HepG2 (cell line): ENCODE data around the gene ELOVL6. TPM values are rescaled to one million over a fixed set of nuclear protein-coding genes. Genes with fewer than 3 reads are reported as not detected.

Experiments used
- ESRRA ChIP-seq: sonication (generic); formaldehyde crosslinking; IDR thresholded peaks from 2 replicates; pipeline ENCODE4 v1.5.1; 2020; ENCODE audit warnings: mild to moderate bottlenecking, low read depth, missing genetic modification reagents
- ETV6 ChIP-seq: sonication (generic); formaldehyde crosslinking; conservative IDR thresholded peaks from 2 replicates; pipeline ENCODE4 v1.4.0; 2020; ENCODE audit warnings: missing genetic modification reagents
- KMT2A ChIP-seq: sonication (generic); formaldehyde crosslinking; IDR thresholded peaks from 2 replicates; pipeline ENCODE4 v1.4.0; 2020; ENCODE audit warnings: missing genetic modification reagents
- MAZ ChIP-seq, 2 experiments: sonication (generic) in 1 of 2; formaldehyde crosslinking in 1 of 2; IDR thresholded peaks; 2 replicates each; pipeline versions ENCODE4 v1.5.0 to v1.6.1; 2012 to 2020; ENCODE audit warnings: low read depth in 2 of 2, mild to moderate bottlenecking in 2 of 2, borderline replicate concordance in 1 of 2, improper control_type of control experiment in 1 of 2, low read length in 1 of 2, missing genetic modification reagents in 1 of 2, moderate library complexity in 1 of 2
- NR1H2 ChIP-seq: sonication (generic); formaldehyde crosslinking; IDR thresholded peaks from 2 replicates; pipeline ENCODE4 v1.8.1; 2022; ENCODE audit warnings: low read depth, missing genetic modification reagents, borderline replicate concordance
- NR2F1 ChIP-seq, 2 experiments: fragments of 450-650 bp in 1 of 2; formaldehyde crosslinking in 1 of 2; IDR thresholded peaks; 2 replicates each; pipeline versions ENCODE4 v1.5.0 to v1.6.1; 2016 to 2020; ENCODE audit warnings: mild to moderate bottlenecking in 1 of 2, missing compliant biosample characterization in 1 of 2, missing genetic modification reagents in 1 of 2, moderate library complexity in 1 of 2
- NR2F6 ChIP-seq, 2 experiments: IDR thresholded peaks; 2 replicates each; pipeline ENCODE4 v1.6.1; 2016; ENCODE audit warnings: antibody characterized with exemption in 1 of 2, mild to moderate bottlenecking in 1 of 2
- REPIN1 ChIP-seq: sonication (generic); formaldehyde crosslinking; IDR thresholded peaks from 2 replicates; pipeline ENCODE4 v1.8.0; 2022; ENCODE audit warnings: missing genetic modification reagents, low read depth, mild to moderate bottlenecking, borderline replicate concordance
- SATB2 ChIP-seq: sonication (generic); formaldehyde crosslinking; IDR thresholded peaks from 2 replicates; pipeline ENCODE4 v1.5.0; 2020; ENCODE audit warnings: missing genetic modification reagents
- SMAD1 ChIP-seq: sonication (generic); formaldehyde crosslinking; IDR thresholded peaks from 2 replicates; pipeline ENCODE4 v1.4.0; 2020; ENCODE audit warnings: missing genetic modification reagents, low read depth, mild to moderate bottlenecking, borderline replicate concordance
- ZBTB2 ChIP-seq: sonication (generic); formaldehyde crosslinking; IDR thresholded peaks from 2 replicates; pipeline ENCODE4 v1.8.0; 2022; ENCODE audit warnings: low read depth, missing genetic modification reagents
- ZC3H4 ChIP-seq: sonication (generic); formaldehyde crosslinking; IDR thresholded peaks from 2 replicates; pipeline ENCODE4 v1.4.0; 2020; ENCODE audit warnings: missing genetic modification reagents, borderline replicate concordance
- ZKSCAN1 ChIP-seq: fragments of 150-350 bp; IDR thresholded peaks from 2 replicates; pipeline ENCODE4 v1.6.1; 2014; ENCODE audit warnings: low read length
- ZNF33A ChIP-seq: sonication (generic); formaldehyde crosslinking; IDR thresholded peaks from 2 replicates; pipeline ENCODE4 v1.5.1; 2020; ENCODE audit warnings: missing genetic modification reagents, mild to moderate bottlenecking, moderate library complexity, borderline replicate concordance
- ZNF431 ChIP-seq: sonication (generic); formaldehyde crosslinking; IDR thresholded peaks from 2 replicates; pipeline ENCODE4 v1.9.0; 2022; ENCODE audit warnings: missing genetic modification reagents, low read depth, mild to moderate bottlenecking, borderline replicate concordance
- ZNF547 ChIP-seq: sonication (generic); formaldehyde crosslinking; IDR thresholded peaks from 2 replicates; pipeline ENCODE4 v1.5.1; 2020; ENCODE audit warnings: mild to moderate bottlenecking, missing genetic modification reagents
- ZSCAN29 ChIP-seq: sonication (generic); formaldehyde crosslinking; conservative IDR thresholded peaks from 2 replicates; pipeline ENCODE4 v1.4.0; 2020; ENCODE audit warnings: mild to moderate bottlenecking, missing genetic modification reagents
- polyA plus RNA-seq, 8 experiments: library from polyadenylated mRNA; depleted of rRNA in 3 of 8; stranded (reverse) in 7 of 8; unstranded in 1 of 8; fragments of >200 nt; fragmentation: Illumina TruSeq in 4 of 8; extraction: Trizol in 4 of 8; gene quantifications; 2 replicates each; pipeline versions ENCODE4 v1.2.1 to v1.2.3, GENCODE V29; 2011 to 2016; ENCODE audit warnings: low read depth in 4 of 8, missing spikeins in 1 of 8, mixed read lengths in 1 of 8; ENCODE audit not compliant: insufficient read depth in 1 of 8
- total RNA-seq, 5 experiments: library from RNA; depleted of rRNA; stranded (reverse); fragments of >200 nt; fragmentation: Illumina TruSeq; extraction: Trizol; gene quantifications; 2 replicates each; pipeline ENCODE4 v1.2.3, GENCODE V29; 2016; ENCODE audit warnings: low read depth in 1 of 5
- TF ChIP-seq, protein P1 (sequence below): sonication (generic); formaldehyde crosslinking; IDR thresholded peaks from 2 replicates; pipeline ENCODE4 v1.8.0; 2022; ENCODE audit warnings: missing genetic modification reagents, mild to moderate bottlenecking, moderate library complexity, borderline replicate concordance
- TF ChIP-seq, protein P2 (sequence below): sonication (generic); formaldehyde crosslinking; conservative IDR thresholded peaks from 2 replicates; pipeline ENCODE4 v1.8.1; 2023; ENCODE audit warnings: missing genetic modification reagents

Gene ELOVL6
- total and polyA plus RNA-seq, 2 of the 13 experiments (the other 11 are each of a cell fraction or from before 2014, with no cell fraction given), result 14.1 to 23.2 TPM

DNA sequence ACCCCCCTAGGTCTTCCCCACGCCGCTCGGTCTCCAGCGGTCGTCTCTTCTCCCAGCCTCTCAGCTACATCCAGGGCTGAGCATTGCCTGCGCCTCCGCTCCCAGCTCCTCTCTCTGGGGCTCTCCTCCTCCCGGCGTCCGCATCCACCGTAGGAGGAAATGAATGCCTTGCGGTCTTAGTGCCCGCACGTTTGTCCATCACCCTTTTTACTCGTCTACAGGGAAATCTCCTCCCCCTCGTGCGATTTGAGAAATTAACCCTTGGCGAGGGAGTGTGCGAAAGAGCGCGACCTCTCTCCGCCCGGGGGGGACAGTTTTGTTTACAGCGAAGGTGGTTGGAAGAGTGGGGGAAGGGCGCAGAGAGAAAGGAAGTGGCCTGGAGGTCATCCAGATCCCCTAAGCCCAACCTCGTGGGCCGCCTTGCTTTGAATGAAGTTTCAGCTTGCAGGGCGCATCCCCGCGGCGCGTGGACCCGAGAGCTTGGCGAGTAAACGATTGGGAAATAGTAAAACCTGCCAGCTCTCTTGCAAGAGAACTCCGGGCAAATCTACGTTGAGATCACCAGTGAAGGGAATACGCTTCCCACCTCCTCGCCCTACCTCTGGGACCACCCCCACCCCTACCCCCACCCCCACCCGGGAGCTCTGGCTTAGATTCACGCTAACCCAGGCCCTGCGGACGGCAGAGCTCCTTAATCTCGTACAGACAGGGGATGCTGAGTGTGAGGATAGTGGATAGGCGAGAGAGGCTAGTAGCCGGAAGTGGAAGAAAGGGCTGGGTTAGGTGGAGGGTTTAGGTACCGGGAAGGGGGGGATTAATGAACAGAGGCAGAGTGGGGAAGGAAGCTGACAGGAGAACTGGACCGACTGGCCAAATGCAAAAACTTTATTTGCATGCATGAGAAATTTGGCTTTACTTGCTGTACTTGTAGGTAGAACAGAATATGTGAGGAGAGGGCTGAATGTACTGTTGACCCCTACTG is at the start of gene ELOVL6 (continued):
- TF ChIP-seq ZC3H4 (CRISPR knock-in tag) (no peak), SMAD1 (CRISPR knock-in tag) (no peak), ZKSCAN1 (no peak), NR1H2 (CRISPR knock-in tag) (no peak), ZNF33A (CRISPR knock-in tag) (no peak), SATB2 (CRISPR knock-in tag) (no peak), ZBTB2 (CRISPR knock-in tag) (no peak), ESRRA (CRISPR knock-in tag) (0 out of 2 replicates have a peak, but pooled peaks have one; percentile 24), ETV6 (CRISPR knock-in tag) (no peak), NR2F1 (CRISPR knock-in tag; IDR thresholded peaks at IDR 0.05) (peak; percentile 90 to 92), MAZ (IDR thresholded peaks at IDR 0.05; ENCODE audit: borderline replicate concordance, low read depth, low read length) (no peak), MAZ (CRISPR knock-in tag; IDR thresholded peaks at IDR 0.05; ENCODE audit: low read depth) (peak; percentile 77; the same call in 1 of the 2 replicates), ZSCAN29 (peak; percentile 83; the same call in 1 of the 2 replicates), KMT2A (CRISPR knock-in tag) (peak; percentile 67; the same call in 1 of the 2 replicates), NR2F6 (IDR thresholded peaks at IDR 0.05) (peak; percentile 92), NR2F6 (CRISPR knock-in tag; IDR thresholded peaks at IDR 0.05) (peak; percentile 92), ZNF431 (CRISPR knock-in tag) (0 out of 2 replicates have a peak, but pooled peaks have one; percentile 72), REPIN1 (peak; percentile 84), ZNF547 (CRISPR knock-in tag) (no peak)
- TF ChIP-seq, protein P1, sequence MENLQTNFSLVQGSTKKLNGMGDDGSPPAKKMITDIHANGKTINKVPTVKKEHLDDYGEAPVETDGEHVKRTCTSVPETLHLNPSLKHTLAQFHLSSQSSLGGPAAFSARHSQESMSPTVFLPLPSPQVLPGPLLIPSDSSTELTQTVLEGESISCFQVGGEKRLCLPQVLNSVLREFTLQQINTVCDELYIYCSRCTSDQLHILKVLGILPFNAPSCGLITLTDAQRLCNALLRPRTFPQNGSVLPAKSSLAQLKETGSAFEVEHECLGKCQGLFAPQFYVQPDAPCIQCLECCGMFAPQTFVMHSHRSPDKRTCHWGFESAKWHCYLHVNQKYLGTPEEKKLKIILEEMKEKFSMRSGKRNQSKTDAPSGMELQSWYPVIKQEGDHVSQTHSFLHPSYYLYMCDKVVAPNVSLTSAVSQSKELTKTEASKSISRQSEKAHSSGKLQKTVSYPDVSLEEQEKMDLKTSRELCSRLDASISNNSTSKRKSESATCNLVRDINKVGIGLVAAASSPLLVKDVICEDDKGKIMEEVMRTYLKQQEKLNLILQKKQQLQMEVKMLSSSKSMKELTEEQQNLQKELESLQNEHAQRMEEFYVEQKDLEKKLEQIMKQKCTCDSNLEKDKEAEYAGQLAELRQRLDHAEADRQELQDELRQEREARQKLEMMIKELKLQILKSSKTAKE (CRISPR knock-in tag), result peak; percentile 46; the same call in 1 of the 2 replicates
- TF ChIP-seq, protein P2, sequence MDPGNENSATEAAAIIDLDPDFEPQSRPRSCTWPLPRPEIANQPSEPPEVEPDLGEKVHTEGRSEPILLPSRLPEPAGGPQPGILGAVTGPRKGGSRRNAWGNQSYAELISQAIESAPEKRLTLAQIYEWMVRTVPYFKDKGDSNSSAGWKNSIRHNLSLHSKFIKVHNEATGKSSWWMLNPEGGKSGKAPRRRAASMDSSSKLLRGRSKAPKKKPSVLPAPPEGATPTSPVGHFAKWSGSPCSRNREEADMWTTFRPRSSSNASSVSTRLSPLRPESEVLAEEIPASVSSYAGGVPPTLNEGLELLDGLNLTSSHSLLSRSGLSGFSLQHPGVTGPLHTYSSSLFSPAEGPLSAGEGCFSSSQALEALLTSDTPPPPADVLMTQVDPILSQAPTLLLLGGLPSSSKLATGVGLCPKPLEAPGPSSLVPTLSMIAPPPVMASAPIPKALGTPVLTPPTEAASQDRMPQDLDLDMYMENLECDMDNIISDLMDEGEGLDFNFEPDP (CRISPR knock-in tag), result no peak
